GM10266 (cell line): Measurements from ENCODE around the gene USP24.
A peak's percentile ranks its signal among the peaks of the same experiment; 100 is the strongest.

Experiments used
- DNase-seq: peaks from one replicate; pipeline ENCODE4 v3.0.0; 2012; ENCODE audit errors: extremely low spot score
- CTCF ChIP-seq: IDR thresholded peaks from 2 replicates; pipeline ENCODE4 v1.5.1; 2012; ENCODE audit warnings: mild to moderate bottlenecking, low read depth; ENCODE audit not compliant: control insufficient read depth, insufficient read depth; ENCODE audit errors: missing control alignments

USP24 gene

GRCh38 chr1:55138823-55139222 lies 76.3 kb downstream of the USP24 start:
- no peak for TF ChIP-seq CTCF
- no peak for DNase-seq

GRCh38 chr1:55134152-55134808 lies 80.9 kb downstream of the USP24 start:
- no peak for DNase-seq

GRCh38 chr1:55131801-55132200 lies 83.4 kb downstream of the USP24 start:
- DNase-seq, result no peak
- TF ChIP-seq CTCF, result no peak

More at GRCh38 chr1:55134152-55134808, 80.9 kb downstream of the USP24 start:
- TF ChIP-seq CTCF, result no peak

GRCh38 chr1:55131218-55131617 lies 83.9 kb downstream of the USP24 start:
- no peak for TF ChIP-seq CTCF
- DNase-seq, result no peak

GRCh38 chr1:55129194-55129728 lies 85.9 kb downstream of the USP24 start:
- no peak for TF ChIP-seq CTCF
- no peak for DNase-seq

- DNase-seq, result no peak
- TF ChIP-seq CTCF, result no peak
These were observed 86.7 kb downstream of the USP24 start for GRCh38 chr1:55128418-55128995.

- peak; percentile 42 for DNase-seq
- TF ChIP-seq CTCF, result no peak
These were observed 87.3 kb downstream of the USP24 start for GRCh38 chr1:55127827-55128343.
